GM21423 (cell line): ENCODE data around the gene TNFRSF19.
"Not testable (repeated sequence)": the region's sequence is repeated elsewhere in the genome, so short reads cannot be mapped to it uniquely, and the experiment has no call there.

Experiments
- ATAC-seq: cut with Tn5 transposase; IDR thresholded peaks from one replicate; pipeline ENCODE4 v1.9.1; 2021; ENCODE audit warnings: mild to moderate bottlenecking, moderate library complexity; ENCODE audit not compliant: unreplicated experiment

The TNFRSF19 gene, protein sequence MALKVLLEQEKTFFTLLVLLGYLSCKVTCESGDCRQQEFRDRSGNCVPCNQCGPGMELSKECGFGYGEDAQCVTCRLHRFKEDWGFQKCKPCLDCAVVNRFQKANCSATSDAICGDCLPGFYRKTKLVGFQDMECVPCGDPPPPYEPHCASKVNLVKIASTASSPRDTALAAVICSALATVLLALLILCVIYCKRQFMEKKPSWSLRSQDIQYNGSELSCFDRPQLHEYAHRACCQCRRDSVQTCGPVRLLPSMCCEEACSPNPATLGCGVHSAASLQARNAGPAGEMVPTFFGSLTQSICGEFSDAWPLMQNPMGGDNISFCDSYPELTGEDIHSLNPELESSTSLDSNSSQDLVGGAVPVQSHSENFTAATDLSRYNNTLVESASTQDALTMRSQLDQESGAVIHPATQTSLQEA

DNA sequence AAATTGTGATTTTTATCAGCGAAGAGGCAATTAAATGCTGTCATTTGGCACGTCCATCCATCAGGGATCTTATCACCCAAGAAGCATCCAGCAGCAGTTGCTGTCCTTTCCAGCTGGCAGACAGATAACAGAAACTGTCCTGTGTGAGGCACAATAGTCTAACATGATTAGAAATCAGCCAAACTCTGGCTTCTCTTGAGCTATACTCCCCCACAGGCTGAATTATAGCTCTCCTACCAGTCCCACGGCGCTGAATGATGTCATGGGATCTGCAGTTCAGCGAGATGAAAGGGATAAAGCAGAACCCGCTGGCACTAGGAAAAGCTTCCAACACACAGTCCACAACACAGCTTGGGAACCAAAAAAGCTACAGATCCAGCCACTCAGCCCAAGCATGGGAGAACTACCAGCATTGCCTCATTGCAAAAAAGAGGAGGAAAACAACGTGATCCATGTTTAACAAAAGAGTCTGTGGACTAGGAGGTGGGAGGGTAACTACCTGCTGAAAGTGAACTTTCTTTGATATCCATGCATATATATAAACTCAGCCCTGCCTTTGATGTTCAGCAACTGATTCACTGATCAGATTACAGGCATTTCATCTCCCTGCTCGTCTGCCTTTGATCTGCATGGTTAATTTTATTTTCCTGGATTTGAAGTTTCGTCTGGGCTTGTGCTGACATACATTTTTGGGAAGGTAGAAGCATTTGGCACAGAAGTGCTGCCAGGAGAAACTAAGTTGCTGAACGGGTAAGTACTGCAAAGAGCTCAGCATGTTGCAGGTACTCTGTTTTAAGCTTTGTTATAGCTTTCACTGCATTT, at the start of gene TNFRSF19:
Gene TNFRSF19, plus strand, starts transcription at position 314 of the 822 bp plus-strand sequence. CDS start 19,772 bp downstream, outside the sequence.
- ATAC-seq, result no peak

DNA sequence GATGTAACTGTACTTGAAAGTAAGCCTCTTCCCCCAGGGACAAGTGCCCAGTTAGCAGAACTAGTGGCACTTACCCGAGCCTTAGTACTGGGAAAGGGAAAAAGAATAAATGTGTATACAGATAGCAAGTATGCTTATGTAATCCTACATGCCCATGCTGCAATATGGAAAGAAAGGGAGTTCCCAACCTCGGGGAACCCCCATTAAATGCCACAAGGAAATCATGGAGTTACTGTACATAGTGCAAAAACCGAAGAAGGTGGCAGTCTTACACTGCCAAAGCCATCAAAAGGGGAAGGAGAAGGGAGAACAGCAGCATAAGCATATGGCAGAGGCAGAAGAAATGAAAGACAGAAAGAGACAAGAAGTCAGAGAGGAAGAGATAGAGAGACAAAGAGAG, 40.3 kb upstream of the TNFRSF19 start:
- ATAC-seq, result not testable (repeated sequence)

DNA sequence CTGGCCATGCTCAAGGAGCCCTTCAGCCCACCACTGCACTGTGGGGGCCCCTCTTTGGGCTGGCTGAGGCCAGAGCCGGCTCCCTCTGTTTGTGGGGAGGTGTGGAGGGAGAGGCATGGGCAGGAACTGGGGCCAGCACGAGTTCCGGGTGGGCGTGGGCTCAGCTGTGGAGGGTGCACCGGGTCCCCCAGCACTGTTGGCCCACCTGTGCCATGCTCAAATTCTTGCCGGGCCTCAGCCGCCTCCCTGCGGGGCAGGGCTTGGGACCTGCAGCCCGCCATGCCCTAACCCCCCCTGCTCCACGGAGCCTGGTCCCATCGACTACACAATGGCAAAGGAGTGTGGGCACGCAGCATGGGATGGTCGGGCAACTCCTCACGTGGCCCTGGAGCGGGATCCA, 38.8 kb upstream of the TNFRSF19 start:
- no peak for ATAC-seq

DNA sequence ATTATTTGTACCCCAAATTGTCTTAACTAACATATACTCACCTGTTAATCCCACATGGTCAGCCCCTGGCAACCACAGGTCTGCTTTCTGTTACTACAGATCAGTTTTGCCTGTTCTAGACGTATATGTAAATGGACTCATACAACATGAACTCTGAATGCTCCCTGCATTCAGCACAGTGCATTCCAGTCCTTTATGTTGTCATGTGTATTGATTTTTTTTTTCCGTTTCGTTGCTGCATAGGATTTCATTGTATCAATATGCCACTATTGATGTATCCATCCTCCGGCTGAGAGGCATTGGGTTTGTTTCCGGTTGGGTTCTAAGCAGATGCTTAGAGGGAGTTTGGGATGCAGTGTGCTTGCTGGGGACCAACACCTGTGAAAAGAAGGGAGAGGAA, 36.1 kb upstream of the TNFRSF19 start:
- no peak for ATAC-seq

DNA sequence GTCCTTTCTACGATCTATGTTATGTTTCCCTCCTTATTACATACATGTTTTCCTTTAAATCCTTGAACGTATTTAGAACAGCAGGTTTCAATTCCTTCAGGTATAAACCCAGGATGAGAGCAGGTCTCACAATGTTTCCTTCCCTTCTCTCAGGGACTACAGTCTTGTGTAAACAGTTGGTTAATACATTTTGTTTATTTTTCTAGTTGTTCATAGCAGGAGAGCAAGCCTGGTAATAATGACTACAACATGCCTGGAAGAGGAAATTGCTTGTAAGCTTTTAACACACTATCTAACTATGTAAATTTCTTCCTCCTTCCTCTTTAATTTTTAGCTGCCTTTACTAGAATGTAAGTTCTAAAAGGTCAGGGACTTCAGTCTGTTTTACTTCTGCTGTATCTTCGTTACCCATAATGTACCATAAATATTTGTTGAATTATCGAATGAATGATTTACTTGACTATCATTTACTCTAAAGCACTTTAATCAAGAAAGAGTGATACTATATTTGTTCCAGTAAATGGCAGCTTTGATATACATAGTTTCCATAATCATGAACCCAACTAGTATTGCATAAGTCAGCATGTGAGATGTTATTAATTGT, 28.9 kb upstream of the TNFRSF19 start:
- ATAC-seq, result no peak

DNA sequence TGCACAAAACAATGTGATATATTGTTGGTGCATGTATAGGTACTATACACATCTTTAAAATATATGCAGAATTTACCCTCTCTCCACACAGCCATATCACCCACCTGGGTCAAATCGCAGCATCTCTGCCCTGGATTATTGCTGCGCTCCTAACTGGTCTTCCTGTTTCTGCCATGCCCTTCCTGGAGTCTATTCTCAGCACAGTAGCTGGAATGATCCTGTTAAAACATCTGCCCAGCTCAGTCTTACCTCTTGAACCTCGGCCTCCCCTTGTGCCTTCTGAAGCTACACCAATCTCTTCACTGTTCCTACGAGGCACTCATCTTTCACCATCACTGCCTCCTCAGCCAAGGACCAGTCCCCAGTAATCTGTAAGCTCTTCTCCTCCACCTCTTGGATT, 25.5 kb upstream of the TNFRSF19 start:
- no peak for ATAC-seq

DNA sequence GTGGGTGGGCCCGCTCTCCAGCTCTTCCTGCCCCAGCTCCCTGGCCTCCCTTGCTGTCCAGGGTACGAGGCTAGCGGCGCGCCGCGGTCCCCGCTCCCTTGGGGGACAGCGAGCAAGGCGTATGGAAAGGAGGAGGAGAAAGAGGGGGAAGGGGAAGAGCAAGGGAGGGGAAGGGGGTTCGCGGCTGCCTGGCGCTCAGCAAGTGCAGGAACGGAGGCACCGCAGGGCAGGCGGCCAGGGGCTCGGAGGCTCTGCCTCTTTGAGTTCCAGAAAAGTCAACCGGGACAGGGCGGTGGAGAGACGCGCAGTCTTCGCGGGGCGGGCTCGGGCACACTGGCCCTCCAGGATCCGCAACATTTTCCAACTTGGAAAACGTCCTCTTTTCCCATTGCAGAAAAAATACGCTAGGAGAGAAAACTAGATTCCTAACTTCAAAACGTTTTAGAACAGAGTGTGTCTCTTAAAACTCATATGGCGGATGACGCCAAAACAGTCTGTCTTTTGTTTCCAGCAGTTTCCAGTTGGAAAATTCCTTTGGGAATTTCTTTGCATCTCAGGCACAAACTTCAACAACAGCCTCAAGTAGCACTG, 23.1 kb upstream of the TNFRSF19 start:
- no peak for ATAC-seq

DNA sequence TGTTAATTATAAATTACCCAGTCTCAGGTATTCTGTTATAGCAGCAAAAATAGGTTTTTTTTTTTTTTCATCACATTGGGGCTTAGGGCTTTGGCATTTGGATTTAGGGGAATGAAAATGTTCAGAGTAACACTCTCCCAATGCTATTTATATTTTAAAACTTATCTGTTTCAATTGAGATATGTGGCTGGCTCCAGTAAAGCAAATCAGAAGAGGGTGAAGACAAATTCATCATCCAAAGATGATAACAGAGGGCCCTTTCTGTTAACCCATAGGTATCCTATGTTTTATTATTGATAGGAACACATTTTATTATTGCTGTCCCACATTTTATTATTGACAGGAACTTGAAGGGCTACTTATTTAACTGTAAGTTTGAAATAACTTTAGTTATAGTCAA, 20.5 kb upstream of the TNFRSF19 start:
- ATAC-seq, result no peak

DNA sequence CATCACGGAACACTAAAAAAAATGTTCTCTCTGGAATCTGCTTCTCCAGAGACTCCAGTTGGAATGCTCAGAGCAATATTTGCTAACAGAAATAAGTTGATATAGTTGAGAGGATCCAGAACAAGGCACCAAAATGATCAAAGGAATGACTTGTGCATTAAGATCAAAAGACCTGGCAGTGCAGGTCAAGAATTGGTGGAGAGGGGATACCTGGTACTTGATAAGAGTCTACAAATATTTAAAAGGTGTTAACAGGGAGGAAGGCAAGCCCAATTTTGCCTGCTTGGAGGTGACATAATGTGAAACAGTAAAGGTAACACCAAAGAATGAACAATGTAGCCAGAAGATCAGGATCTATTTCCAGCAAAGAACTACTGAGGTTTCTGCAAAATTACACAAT, 20.0 kb upstream of the TNFRSF19 start:
- no peak for ATAC-seq

DNA sequence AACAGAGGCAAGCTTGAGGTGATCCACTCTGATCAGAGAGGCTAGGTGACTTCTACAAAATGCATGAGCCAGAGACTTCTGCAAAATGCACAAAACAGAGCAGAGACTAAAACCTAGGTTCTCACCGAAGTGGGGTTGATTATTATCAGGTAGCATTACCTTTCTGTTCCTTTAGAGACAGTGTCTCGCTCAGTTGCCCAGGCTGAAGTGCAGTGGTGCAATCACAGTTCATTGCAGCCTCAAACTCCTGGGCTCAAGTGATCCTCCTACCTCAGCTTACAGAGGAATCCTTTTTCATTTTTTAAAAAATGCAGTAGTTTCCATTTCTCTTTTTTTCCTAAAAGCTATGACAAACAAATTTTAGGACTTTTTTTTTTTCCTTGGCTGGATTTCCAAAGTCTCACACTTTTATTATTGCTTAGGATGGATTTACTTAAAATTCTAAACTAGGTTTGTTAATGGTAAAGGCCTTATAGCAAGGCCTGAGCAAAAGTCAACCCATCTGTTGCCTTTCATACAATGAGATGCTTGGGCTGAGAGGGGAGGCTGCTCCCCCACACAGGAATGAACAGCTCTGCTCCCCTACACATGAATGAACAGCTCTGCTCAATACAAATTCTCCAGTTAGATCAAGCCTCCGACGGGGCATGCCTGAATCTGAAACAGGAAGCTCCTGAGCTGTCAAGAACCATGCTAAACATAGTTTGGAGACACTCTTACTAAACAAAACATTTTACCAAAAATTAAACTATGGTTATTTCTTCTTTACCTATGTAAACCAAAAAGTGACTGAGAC, 18.8 kb upstream of the TNFRSF19 start:
- no peak for ATAC-seq

DNA sequence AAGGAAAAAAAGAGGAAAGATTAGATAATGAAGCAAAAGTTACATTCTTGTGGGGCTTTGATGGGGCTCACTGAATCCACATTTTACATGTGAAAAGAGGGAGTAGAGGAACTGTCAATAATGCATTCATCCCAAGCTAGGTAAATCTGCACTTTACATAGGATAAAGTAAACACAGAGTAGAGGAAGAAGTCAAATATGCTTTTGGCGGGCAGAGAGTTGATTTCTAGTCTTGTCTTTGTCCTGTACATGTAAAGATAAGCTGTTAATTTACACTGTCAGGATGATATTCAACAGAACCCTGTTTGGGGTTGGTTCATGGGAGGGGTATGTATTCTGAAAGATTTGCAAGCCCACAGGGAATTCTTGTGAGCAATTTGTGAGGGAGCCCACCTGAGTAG, 18.0 kb upstream of the TNFRSF19 start:
- ATAC-seq, result no peak

DNA sequence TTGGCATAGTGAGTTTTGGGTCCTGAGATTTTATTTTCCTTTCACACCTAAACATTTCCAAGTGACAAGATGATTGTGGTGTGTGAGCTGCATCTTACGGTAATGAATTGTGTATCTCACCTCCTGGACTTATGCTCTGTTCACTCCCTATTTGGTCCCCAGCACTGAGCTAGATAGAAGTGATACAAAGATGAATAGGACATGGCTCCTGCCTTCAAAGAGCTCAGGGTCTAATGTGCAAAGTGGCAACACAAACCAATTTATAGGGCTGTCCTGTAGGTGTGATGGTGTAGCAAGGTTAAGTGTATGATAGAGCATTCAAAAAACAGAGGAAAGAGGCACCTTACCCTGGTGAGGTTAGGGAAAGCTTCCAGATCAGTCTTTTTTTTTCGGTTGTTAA, 17.6 kb upstream of the TNFRSF19 start:
- no peak for ATAC-seq

DNA sequence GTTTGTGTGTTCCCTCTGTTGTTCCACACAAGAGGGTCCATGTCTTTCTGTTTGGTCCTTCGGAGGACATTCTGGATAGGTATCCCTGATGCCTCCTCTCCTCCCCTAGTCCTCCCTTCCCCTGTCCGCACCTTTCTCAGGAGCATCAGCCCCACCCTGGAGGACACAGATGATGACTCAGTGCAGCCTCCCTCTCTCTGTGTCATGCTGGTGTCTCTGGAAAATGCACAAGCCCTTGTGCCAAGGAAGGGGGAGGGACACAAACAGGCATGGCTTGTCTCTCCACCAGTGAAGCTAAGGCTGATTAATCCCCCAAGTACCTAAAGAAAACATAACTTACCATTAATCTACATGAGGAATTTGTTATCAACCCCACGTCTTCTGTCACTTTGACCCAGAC, 16.2 kb upstream of the TNFRSF19 start:
- ATAC-seq, result no peak

DNA sequence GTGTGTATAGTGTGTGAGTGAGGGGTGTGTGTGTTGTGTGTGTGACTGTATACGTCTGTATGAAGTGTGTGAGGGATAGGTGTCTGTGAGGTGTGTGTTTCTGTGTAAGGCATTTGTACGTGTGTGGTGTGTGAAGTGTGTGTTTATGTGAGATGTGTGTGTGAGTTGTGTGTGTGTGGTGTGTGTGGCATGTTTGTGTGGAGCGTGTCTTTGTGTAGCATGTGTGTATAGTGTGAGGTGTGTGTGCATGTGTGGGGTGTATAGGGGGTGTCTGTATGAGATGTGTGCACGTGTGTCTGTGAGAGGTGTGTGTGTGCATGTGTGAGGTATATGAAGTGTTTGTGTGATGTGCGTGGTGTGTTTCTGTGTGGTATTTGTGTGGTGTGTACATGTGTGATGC, 13.2 kb upstream of the TNFRSF19 start:
- no peak for ATAC-seq

DNA sequence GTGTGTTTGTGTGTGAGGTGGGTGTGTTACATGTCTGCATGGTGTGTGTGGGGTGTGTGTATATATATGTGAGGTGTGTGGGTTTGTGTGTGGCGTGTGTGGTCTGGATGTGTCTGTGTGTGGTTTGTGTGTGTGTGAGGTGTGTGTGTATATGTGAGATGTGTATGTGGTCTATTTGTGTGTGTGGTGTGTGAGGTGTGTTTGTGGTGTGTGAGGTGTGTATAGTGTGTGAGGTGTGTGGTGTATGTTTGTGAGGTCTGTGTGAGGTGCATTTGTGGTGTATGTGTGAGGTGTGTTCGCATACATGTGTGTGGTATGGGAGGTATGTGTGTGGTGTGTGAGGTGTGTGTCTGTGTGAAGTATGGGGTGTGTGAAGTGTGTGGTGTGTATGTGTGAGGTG, 12.5 kb upstream of the TNFRSF19 start:
- no peak for ATAC-seq

DNA sequence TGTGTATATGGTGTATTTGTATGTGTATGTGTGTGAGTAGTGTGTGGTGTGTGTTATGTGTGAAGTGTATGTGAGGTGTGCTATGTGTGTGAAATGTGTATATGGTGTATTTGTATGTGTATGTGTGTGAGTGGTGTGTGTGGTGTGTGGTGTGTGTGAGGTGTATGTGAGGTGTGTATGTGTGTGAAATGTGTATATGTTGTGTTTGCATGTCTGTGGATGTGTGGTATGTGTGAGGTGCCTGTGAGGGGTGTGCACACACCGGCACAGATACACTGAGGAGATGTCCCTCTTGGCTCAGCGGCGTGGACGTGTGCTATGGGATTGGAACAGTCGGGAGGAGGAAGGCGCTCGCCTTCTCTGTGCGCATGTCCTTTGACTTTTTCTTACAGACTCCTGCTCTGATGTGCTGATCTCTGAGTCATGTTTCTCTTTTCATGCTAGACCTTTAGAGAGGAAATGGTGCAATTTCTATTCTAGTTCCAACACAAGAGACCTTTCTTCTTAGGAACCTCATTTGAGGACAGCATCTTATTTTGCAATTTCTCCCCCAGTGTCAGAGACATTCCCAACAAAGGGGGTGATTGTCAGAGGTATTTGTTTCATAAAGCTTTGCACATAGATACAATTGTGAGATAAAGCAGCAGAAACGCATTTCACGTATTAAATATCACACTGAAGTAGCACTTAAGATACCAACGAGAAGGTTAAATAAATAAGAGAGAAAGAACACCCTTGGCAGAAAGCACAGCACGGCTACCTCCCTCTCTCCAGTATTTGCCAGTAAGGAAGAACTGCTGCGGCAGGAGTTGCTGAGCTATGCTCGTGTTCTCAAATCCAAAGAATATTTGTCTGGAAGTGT, 11.3 kb upstream of the TNFRSF19 start:
- ATAC-seq, result no peak

DNA sequence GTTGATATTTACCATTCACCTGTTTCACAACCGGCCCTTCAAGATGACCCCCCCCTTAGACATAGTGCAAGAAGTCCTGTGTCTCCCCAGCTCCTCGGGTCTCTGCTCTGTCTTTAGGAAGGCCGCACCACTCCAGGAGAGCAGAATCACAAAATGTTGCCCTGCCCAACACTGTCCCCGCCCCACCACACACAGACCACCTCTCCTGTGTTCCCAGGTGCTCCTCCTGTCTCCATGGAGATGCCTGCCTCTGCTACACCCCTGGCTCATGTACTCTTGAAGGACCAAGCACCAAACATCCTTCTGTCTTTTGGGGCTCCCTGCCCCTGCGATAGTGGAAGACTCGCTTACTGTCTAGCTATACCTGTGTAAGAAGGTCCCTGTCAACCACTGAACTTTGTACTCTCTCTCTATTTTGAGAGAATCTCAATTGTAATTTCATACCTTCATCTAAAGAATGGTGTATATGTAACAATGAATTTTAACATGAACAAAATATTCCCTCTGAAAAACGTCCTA, 9.6 kb upstream of the TNFRSF19 start:
- ATAC-seq, result no peak

DNA sequence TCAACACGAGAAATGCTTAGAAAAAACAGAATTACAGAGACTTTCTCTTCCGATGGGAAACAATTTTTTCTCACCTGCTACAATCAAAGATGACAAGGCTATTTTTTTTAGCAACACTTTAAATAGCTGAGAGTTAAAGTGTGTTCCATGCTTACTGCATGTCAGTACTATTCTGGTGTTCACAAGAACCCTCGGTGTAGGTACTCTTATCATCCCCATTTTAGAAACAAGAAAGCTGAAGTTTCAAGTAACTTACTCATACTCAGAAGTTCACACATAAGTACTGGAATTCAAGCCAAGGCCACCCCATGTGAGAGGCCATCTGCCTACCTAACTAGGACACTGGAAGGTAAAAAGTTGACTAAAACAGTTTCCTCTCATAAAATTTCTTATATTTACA, 9.0 kb upstream of the TNFRSF19 start:
- no peak for ATAC-seq

DNA sequence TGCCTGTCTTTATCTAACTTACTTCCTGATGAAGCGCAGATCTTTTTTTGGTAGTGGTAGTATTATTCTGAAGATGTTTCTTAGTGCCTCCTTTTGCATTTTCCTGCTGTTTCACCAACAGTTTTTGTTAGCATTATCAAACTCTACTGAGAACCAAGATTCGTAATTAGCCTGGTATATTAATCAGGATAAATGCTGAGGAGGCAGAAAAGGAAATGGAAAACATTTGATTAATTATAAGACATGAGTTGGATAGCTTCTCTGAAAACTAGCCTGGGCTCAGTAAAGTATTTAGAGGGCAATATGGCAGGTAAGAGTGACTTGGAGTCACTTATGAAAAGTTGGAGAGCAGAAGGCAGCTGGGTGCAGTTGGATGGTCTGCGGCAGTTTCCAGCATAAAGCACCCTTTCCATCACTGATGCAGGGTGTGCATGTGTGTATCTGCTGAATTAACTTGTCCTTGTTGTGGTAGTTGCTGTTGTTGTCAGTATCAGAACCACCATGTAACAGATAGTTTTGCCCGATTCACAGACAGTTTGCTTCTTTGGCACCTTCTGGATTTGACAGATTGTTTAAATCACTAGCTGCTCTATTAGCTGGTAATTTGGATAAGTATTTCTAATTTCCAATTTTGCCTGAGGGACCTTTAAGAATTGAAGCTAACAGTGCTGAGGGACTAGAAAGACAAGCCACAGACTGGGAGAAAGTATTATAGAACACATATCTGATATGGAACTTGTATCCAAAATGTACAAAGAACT, 6.9 kb upstream of the TNFRSF19 start:
- no peak for ATAC-seq
